GM21737 (cell line): ENCODE results near the gene PIK3AP1.
"Not testable (repeated sequence)": the region's sequence is repeated elsewhere in the genome, so short reads cannot be mapped to it uniquely, and the experiment has no call there.

Experiments
- ATAC-seq: cut with Tn5 transposase; IDR thresholded peaks from one replicate; pipeline ENCODE4 v1.9.1; 2021; ENCODE audit warnings: mild to moderate bottlenecking, moderate library complexity; ENCODE audit not compliant: unreplicated experiment

Gene PIK3AP1

GRCh38 chr10:96548589-96548988, 171.7 kb downstream of the PIK3AP1 start:
- ATAC-seq: no peak

- ATAC-seq: not testable (repeated sequence)
Observed at GRCh38 chr10:96545558-96545957, 174.8 kb downstream of the PIK3AP1 start.
